ENCODE data around the gene SPECC1.
A peak's percentile ranks its signal among the peaks of the same experiment; 100 is the strongest.
"Not testable (repeated sequence)": the region's sequence is repeated elsewhere in the genome, so short reads cannot be mapped to it uniquely, and the experiment has no call there.

Gene SPECC1

DNA sequence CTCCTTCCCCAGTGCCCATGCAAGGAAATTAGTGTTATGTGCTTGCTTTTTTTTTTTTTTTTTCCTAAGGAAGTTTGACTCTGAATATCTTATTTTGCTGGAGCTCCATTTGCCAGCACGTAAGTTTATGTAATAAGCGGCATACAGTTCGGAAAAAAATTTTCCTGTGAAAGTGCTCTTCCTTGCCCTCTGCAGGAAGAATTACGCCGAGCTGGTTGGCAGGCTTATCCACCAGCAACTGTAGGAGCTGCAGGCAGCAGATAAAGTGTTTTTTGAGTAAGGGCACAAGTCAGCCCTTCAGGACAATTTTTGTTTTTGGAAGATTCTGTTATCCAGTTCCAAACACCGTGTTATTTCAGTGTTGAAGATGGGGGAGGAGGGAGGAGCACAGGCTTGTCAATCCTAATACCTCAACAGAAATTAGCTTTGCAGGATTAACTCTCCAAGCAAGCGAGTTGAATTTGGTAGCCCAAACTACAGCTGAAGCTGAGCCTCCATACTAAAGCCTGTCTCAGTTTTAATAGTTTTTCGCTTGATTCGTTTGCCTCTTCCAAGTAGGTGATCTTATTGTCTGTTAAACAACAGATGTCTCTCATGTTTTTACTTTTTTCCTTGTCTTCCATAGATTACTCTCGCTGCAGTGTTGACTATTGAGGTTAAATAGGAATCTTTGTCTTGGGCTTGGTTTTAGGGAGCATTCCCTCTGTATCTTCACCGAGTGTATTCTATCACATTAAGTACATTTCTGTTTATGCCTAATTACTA is 1.1 kb downstream of the SPECC1 start:
- DNase-seq, result peak; percentile 34 to 39

DNA sequence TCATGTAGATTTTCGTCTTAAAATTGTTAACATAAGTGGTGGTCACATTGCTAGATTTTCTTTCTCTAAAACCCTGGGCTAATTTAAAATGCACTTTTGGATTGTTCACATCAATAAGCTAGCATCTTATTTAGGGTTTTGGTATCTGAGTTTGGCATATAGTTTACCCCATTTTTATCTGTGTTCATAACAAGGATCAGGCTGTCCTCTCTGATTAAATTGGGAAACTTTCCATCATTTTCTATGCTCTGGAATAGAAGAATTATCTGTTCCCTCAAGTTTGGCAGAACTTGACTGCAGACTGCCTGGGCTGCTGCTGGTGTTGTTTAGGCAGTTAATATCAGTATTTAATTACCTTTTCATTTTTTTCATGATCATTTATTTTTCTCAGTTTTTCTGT is 1.8 kb downstream of the SPECC1 start:
- no peak for DNase-seq

DNA sequence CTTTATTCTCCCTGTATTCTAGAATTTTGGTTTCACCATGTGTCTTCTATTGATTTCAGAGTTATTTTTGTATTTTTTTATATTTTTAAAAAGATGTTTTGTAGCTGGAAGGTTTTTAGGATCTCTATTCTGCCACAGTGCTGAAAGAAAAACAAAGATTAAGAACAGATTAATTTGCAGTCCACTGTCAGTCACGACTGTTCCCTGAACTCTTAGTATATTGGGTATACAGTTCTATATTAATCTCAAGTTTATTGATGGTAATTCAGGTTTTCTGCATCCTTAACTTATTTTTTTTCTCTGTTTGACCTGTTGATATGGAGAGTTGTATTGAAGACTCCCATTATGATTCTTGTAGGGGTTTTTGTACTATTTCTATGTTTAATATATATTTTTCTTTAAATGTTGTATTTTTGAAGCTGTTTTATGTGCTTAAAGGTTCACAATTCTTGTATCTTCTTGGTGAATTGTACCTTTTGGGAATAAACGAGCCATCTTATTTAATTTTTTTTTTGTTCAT is 2.9 kb downstream of the SPECC1 start:
- DNase-seq, result no peak

DNA sequence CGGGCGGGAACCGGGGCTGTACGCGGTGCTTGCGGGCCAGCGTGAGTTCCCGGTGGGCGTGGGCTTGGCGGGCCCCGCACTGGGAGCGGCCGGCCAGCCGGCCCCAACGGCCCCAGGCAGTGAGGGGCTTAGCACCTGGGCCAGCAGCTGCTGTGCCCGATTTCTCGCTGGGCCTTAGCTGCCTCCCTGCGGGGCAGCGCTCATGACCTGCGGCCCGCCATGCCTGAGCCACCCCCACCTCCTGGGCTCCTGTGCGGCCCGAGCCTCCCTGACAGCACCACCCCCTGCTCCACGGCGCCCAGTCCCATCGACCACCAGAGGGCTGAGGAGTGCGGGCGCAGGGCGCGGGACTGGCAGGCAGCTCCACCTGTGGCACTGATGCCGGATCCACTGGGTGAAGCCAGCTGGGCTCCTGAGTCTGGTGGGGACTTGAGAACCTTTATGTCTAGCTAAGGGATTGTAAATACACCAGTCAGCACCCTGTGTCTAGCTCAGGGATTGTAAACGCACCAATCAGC is 7.4 kb downstream of the SPECC1 start:
- DNase-seq, result not testable (repeated sequence)

DNA sequence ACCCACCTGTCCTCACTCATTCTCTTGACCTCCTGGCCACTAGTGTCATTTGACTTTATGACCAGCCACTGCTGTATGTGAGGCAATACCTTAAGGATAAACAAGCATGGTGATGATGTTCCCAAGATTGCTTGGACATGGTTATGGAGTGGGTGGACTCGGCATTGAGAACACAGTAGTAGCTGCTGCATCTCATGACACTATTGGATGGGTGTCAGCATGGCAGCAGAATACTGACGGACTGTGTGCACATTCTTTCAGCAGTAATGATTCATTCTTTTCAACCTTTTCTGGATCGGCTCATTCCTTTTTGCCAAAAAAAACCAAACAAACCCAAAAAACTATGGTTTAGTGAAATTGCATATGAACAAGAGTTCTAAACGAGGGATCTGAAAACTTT is 13.5 kb downstream of the SPECC1 start:
- DNase-seq, result no peak

DNA sequence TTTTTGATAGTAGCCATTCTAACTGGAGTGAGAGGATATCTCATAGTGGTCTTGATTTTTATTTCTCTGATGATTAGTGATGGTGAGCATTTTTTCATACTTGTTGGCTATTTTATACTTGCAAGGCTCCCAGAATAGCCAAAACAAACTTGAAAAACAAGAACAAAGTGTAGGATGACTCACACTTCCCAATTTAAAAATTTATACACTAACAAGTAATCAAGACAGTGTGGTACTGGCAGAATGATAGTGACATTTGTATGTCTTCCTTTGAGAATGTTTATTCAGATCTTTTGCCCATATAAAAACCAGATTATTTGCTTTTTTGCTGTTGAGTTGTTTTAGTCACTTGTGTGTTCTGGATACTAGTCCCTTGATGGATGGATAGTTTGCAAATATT is 17.8 kb downstream of the SPECC1 start:
- peak; percentile 46 to 49 for DNase-seq

DNA sequence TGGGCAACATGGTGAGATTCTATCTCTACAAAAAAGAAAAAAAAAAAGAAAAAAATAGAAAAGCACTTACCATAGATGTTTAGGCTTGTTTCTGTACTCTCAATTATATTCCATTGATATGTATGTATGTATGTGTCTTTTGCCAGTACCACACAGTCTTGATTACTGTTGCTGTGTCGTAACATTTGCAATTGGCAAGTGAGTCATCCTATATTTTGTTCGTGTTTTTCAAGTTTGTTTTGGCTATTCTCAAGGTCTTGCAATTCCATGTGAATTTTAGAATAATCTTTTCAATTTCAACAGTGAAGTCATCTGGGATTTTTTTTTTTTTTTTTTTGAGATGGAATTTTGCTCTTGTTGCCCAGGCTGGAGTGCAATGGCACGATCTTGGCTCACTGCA is 19.3 kb downstream of the SPECC1 start:
- peak; percentile 78 to 83 for DNase-seq

DNA sequence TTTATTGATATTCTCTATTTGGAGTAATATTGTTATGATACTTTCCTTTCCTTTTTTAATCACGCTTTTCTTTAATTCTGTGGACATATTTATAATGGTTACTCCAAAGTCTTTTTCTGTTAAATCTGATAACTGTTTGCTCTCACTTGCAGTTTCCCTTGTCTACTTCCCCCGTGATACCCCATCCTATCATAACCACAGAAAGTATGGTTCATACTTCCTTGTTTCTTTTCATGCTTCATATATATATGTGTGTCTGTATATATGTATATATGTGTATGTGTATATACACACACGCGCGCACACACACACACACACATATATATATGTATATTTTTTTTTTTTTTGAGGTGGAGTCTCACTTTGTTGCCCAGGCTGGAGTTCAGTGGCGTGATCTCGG is 23.5 kb downstream of the SPECC1 start:
- DNase-seq, result peak; percentile 16 to 18

DNA sequence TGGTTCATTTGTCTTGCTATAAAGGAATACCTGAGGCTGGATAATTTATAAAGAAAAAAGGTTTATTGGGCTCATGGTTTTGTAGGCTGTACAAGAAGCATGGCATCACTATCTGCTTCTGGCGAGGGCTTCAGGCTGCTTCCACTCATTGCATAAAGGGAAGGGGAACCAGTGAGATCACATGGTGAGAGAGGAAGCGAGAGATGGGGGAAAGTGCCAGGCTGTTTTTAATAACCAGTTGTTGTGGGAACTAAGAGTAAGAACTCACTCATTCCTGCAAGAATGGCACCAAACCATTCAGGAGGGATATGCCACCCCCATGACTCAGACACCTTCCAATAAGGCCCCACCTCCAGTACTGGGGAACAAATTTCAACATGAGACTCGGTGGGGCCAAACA is 24.3 kb downstream of the SPECC1 start:
- peak; percentile 22 to 27 for DNase-seq

DNA sequence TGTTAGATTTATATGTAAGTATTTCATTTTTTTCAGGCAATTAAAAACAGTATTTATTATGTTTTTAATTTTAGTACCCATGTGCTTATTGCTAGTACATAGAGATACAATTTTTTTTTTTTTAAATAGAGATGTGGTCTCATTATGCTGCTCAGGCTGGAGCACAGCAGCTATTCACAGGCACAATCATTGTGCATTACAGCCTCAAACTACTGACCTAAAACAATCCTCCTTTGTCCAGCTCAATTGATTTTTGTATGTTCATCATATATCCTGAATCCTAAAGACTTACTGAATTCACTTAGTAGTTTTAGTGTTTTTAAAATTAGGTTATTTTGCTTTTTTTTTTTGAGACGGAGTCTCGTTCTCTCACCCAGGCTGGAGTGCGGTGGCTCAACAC is 26.3 kb downstream of the SPECC1 start:
- DNase-seq, result no peak

DNA sequence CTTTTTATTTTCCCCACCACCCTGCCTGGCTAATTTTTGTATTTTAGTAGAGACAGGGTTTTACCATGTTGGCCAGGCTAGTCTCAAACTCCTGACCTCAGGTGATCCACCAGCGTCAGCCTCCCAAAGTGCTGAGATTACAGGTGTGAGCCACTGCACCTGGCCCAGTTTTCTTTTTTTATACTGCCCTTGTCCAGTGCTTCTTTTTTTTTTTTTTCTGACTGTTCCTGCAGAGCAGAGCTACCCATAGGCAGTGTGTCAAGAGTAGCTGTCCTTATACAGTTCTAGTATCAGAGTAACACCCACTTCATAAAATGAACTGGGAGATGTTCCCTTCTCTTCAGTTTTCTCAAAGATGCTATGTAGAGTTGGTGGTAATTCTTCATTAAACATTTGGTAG is 28.1 kb downstream of the SPECC1 start:
- not testable (repeated sequence) for DNase-seq

DNA sequence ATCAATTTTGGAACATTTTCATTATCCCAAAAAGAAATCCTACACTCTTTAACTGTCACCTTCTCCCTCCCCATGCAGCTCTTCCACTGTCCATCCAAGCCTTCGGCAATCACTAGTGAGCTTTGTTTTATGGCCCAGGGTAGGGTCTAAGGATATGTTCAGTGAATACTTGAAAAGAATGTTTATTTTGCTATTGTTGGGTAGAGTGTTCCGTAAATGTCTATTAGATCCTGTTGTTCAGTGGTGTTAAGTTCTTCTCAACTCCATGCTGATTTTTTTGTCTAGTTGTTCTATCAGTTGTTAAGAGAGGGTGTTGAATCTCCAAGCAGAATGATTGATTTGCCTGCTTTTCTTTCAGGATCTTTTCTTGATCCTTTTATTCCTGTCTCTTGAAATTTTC is 29.9 kb downstream of the SPECC1 start:
- no peak for DNase-seq

DNA sequence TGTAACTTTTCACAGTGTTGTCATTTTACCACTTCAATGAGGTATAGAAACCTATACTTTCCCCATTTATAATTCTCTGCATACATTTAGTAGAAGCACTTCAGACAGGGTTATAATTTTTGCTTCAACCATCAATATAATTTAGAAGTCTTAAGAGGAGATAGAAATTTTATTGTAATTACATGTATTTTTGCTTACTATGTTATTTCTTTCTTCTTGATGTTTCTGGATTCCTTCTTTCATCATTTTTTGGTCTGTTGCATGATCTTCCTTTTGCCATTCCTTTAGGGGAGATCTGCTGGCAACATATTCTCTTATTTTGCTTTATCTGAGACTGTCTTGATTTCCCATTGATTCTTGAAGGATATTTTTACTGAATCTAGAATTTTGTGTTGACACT is 31.1 kb downstream of the SPECC1 start:
- DNase-seq, result no peak

DNA sequence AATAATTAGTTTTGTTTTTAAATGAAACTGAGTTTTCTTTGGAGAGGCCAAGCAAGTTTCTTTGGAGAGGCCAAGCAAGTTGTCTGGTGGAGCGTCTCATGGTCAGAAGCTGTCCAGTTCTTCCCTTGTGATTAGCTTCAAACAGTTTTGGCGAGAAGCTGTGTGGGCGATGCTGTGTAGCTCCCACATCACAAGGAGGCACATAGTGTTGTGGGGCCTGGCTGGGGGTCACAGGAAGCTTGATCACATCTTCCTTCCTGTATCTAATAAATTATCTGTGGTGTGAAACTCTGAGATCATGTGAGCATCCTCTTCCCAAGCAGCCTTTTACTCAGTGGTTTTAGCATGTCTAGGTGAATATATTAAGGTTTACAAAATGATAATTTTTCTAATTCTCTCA is 33.9 kb downstream of the SPECC1 start:
- no peak for DNase-seq

DNA sequence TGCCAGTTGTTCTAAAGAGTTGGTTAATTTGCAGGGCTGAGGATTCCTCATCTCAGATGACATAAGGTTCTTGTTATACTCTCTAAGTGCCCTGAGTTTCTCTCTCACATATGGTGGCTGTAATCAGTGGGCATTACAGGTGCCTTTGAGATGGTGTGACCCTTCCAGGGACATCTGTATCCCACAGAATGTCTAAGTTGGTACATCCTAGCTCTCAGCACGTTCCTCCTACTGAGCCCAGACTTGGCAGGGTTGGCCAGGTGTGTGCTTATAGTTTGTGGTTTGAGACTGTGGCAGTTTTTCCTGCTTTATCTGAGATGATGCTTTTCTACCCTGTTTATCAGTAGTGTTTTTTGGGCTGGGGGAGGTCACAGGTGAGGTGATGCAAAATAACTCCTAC is 36.3 kb downstream of the SPECC1 start:
- DNase-seq, result no peak

DNA sequence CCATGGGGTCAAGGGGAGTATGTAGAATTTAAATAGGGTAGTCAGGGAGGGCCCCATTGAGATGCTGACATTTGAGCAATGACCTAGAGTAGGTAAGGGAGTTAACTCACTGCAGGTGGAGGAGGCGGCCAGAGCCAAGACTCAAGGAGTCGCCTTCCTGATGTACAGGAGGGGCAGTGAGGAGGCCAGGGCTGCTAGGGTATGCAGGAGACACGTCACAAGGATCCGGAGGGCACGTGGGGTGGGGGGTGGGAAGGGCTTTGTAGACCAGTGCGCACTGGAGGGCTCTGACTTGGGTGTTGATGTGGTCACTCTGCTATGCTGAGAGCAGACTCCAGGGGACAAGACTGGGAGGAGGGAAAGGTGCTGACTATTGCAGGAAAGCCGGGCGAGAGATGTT is 37.5 kb downstream of the SPECC1 start:
- DNase-seq, result no peak

DNA sequence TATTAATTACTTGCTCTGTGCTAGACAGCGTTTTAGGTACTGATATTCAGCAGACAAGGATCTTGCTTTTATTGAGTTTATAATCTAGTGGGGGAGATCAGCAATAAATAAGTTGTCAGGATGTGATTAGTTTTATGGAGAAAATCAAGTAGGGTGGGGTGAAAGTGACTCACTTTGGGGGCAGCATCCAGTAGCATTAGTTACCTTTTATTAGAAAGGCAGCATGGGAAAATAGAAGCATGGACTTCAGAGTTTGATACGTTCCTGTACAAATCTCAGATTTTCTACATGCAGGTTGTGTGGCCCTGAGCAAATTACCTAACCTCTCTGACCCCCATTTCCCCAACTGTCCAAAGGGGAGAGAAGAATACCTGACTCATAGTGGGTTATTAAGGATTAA is 42.5 kb downstream of the SPECC1 start:
- DNase-seq, result no peak

DNA sequence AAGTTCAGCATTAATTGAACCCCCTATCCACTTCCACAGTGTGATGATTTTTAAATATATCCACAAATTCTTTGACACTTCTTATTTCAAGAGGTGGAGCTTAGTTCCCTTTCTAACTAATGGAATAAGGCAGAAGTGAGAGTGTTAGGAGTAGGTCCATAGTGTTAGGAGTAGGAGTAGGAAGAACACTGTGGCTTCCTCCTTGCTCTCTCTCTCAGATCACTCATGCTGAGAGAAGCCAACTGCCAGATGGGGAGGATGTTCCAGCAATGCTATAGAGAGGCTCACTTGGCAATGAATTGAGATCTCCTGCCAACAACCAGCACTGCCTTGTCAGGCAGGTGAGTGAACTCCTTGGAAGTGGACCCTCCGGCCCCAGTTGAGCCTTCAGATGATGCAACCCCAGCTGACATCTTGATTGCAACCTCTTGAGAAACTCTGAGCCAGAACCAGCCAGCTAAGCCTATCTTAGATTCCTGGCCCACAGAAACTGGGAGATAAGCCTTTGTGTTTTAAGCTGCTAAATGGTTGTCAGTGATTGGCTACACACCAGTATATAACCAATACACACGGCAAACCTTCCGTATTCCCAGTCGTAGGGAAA is 44.3 kb downstream of the SPECC1 start:
- DNase-seq, result peak; percentile 51 to 61

DNA sequence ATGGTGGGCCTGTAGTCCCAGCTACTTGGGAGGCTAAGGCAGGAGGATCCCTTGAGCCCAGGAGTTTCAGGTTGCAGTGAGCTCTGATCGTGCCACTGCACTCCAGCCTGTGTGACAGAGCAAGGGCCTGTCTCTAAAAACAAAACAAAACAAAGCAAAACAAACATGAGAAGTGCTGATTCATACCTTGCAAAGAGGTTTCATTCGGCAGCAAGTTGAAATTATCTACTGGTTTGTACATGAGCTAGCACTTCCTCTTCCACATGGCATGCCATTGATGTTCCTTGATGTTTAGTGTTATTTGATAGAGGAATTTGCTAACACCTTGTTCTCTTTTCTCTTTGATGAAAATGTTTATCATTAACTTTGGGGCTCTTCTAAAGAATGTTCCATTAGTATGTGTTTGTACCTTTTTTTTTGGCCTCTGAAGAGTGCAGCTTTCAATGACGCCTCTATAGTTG is 50.6 kb downstream of the SPECC1 start:
- DNase-seq, result peak; percentile 45 to 52

DNA sequence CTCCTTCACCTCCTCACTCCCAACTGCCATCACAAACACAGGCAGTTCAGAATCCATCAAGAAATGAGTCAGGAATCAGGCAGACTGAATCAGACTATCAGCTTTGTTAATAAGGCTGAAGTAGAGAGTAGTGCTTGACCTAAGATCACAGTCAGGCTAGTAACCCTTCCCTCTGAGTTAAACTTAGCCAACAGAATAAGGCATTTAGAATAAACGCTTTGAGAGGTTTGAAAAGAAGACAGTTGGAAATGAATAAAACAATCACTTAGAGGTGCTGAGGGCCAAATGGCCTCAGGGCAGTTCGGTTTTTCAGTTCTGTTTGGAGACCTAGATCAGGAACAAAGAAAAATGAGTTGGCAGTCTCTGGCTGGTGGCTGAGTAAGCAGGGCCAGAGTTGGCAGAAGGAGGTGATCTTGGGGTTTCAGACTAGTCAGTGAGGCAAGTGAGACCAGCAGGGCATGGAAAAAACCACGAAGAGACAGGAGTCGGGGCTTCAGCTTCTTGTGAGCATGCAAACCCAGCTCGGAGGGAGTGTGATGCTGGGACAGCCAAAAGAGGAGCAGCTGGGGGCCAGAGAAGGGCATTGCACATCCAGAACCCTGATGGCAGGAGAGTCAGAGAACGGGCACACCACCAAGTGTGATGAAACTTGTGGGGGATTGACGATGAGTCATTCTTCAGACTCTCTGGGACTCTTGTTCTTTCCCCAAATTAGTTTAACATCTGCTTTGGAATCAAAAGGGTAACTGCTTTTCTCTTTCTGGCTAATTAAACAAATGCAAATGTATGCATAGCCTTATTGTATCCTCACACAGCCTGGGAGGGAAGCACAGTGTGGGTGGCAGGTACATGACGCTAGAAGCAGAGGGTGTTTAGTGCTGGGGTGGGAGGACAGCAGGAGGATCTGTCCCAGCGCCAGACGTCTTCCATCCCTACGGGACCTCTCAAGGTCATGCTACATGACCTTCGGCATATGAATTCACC is 54.8 kb downstream of the SPECC1 start:
- DNase-seq, result peak; percentile 83 to 85

DNA sequence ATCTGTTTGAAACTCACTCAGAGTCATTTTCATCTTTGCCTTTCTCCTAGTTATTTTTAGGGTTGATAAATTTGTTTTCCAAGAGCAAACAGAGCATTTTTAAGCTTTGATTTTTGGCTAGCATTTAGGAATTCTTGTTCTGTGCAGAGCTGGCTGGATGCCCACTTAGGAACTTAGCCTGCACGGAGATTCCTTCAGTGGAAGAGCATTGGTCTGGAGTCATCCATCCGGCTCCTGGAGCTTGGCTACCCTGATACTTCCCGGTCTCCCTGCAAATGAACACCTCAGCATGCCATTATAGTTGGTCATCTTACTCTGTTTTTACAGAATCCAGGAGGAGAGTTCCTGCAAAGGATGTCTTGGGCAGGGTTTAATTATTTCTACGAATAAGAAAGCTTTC is 57.1 kb downstream of the SPECC1 start:
- DNase-seq, result no peak

DNA sequence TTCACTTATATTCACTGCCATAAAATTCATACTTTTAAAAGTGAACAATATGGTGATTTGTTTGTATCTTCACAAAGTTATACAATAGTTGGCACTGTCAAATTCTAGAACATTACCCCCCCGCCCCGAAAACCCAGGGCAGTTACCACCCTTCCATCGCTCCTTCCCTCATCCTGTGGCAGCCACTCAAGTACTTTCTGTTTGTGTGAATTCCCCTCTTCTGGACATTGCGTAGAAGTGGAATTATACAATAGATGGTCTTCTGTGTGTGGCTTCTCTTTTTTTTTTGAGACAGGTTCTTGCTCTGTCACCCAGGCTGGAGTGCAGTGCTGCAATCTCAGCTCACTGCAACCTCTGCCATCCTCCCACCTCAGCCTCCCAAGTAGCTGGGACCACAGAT is 58.6 kb downstream of the SPECC1 start:
- peak; percentile 62 to 83 for DNase-seq

DNA sequence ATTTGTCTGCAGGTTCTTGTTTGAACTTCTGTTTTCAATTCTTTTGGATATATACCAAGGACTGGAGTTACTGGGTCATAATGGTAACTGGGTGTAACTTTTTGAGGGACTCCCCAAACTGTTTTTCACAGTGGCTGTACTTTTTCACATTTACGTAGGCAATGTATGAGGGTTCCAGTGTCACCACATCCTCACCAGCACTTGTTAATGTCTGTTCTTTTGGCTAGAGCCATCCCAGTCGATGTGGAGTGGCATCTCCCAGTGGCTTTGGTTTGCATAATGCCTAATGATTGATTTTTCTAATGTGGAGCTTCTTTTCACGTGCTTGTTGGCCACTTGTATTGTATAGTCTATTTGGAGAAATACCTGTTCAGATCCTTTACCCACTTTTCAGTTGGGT is 59.3 kb downstream of the SPECC1 start:
- DNase-seq, result no peak
